CD14-positive monocyte (primary cell): Measurements from ENCODE around the gene CHERP. TPM values are rescaled to one million over a fixed set of nuclear protein-coding genes. Genes with fewer than 3 reads are reported as not detected.

ENCODE experiments used
- DNase-seq, 3 donors: peaks; one replicate each; pipeline ENCODE4 v3.0.0-alpha.2; 2011 to 2022
- H2AFZ ChIP-seq: 2 replicates; pipeline ENCODE4 v1.6.0; 2012; ENCODE audit warnings: mild to moderate bottlenecking, low read depth, low read length, inconsistent platforms; ENCODE audit not compliant: insufficient read depth, poor library complexity, severe bottlenecking
- H3K27ac ChIP-seq, 2 donors: 1 replicate in 1 of 2; 2 replicates in 1 of 2; pipeline ENCODE4 v1.5.1; 2012 to 2013; ENCODE audit warnings: low read length in 2 of 2, control low read depth in 1 of 2, inconsistent platforms in 1 of 2, low read depth in 1 of 2, mild to moderate bottlenecking in 1 of 2
- H3K27me3 ChIP-seq, 2 donors: one replicate each; pipeline versions ENCODE4 v1.6.0 to v1.6.1; 2011 to 2013; ENCODE audit warnings: low read length in 2 of 2; ENCODE audit not compliant: control insufficient read depth in 2 of 2, insufficient read depth in 2 of 2
- H3K36me3 ChIP-seq, 2 donors: replicated peaks in 1 of 2; 1 replicate in 1 of 2; 2 replicates in 1 of 2; pipeline versions ENCODE4 v1.5.1 to v1.6.1; 2012 to 2013; ENCODE audit warnings: low read length in 2 of 2, control low read depth in 1 of 2, inconsistent platforms in 1 of 2, mild to moderate bottlenecking in 1 of 2; ENCODE audit not compliant: insufficient read depth in 2 of 2, control insufficient read depth in 1 of 2
- H3K4me1 ChIP-seq, 2 donors: 1 replicate in 1 of 2; 2 replicates in 1 of 2; pipeline versions ENCODE4 v1.5.1 to v1.6.1; 2012 to 2013; ENCODE audit warnings: low read length in 2 of 2, control low read depth in 1 of 2, inconsistent platforms in 1 of 2, mild to moderate bottlenecking in 1 of 2, moderate library complexity in 1 of 2; ENCODE audit not compliant: insufficient read depth in 2 of 2, control insufficient read depth in 1 of 2
- H3K4me2 ChIP-seq: replicated peaks from 2 replicates; pipeline ENCODE3; 2012; ENCODE audit warnings: low read length, moderate library complexity, mild to moderate bottlenecking; ENCODE audit not compliant: poor library complexity, severe bottlenecking; ENCODE audit errors: extremely low read depth
- H3K4me3 ChIP-seq, 3 experiments: fragments of 200-600 bp in 1 of 3; sonication (generic) in 1 of 3; replicated peaks in 1 of 3; 1 replicate in 2 of 3; 2 replicates in 1 of 3; pipeline ENCODE4 v1.5.1; 2011 to 2013; ENCODE audit warnings: low read length in 3 of 3, mild to moderate bottlenecking in 3 of 3, control low read depth in 2 of 3, low read depth in 2 of 3, inconsistent platforms in 1 of 3, moderate library complexity in 1 of 3
- H3K79me2 ChIP-seq: 2 replicates; pipeline ENCODE4 v1.6.0; 2012; ENCODE audit warnings: mild to moderate bottlenecking, control low read depth, inconsistent platforms, low read length, moderate library complexity; ENCODE audit not compliant: insufficient read depth
- H3K9ac ChIP-seq: 2 replicates; pipeline ENCODE4 v1.6.0; 2017; ENCODE audit warnings: low read length, mild to moderate bottlenecking; ENCODE audit not compliant: insufficient read depth, poor library complexity, severe bottlenecking
- H3K9me3 ChIP-seq, 2 donors: replicated peaks in 1 of 2; 1 replicate in 1 of 2; 2 replicates in 1 of 2; pipeline versions ENCODE4 v1.5.1 to v1.6.1; 2012 to 2013; ENCODE audit warnings: low read length in 2 of 2, control low read depth in 1 of 2; ENCODE audit not compliant: control insufficient read depth in 1 of 2, insufficient read depth in 1 of 2
- H4K20me1 ChIP-seq: 2 replicates; pipeline ENCODE4 v1.6.0; 2012; ENCODE audit warnings: mild to moderate bottlenecking, low read length, control low read depth, moderate library complexity; ENCODE audit not compliant: insufficient read depth
- H3K27ac Mint-ChIP-seq, 7 donors: one replicate each; pipeline ENCODE4 v1.8.0; 2020; ENCODE audit warnings: mild to moderate bottlenecking in 7 of 7, mixed read lengths in 7 of 7, moderate library complexity in 6 of 7, inconsistent platforms in 2 of 7
- H3K27me3 Mint-ChIP-seq, 3 donors: one replicate each; pipeline ENCODE4 v1.8.0; 2021 to 2022; ENCODE audit warnings: low read depth in 3 of 3, mild to moderate bottlenecking in 3 of 3, mixed read lengths in 3 of 3, moderate library complexity in 3 of 3, inconsistent platforms in 1 of 3
- H3K36me3 Mint-ChIP-seq, 2 donors: one replicate each; pipeline ENCODE4 v1.8.0; 2020; ENCODE audit warnings: mixed read lengths in 2 of 2, inconsistent platforms in 1 of 2, mild to moderate bottlenecking in 1 of 2
- H3K4me1 Mint-ChIP-seq: one replicate; pipeline ENCODE4 v1.8.0; 2020; ENCODE audit warnings: mild to moderate bottlenecking, mixed read lengths
- H3K4me3 Mint-ChIP-seq, 2 donors: one replicate each; pipeline ENCODE4 v1.8.0; 2020; ENCODE audit warnings: mild to moderate bottlenecking in 2 of 2, mixed read lengths in 2 of 2, moderate library complexity in 1 of 2
- H3K9me3 Mint-ChIP-seq, 7 donors: one replicate each; pipeline ENCODE4 v1.8.0; 2020 to 2022; ENCODE audit warnings: mixed read lengths in 7 of 7, mild to moderate bottlenecking in 6 of 7, moderate library complexity in 6 of 7, inconsistent platforms in 2 of 7
- CTCF ChIP-seq: fragments of 200-600 bp; IDR thresholded peaks from one replicate; pipeline ENCODE4 v1.8.0; 2022; ENCODE audit warnings: antibody characterized with exemption, mild to moderate bottlenecking
- WGBS: methylation state at CpG from one replicate; pipeline ENCODE4 v1.1.5; 2013; ENCODE audit warnings: missing lambda C conversion rate; ENCODE audit not compliant: insufficient coverage; 5-methylcytosine and 5-hydroxymethylcytosine counted together
- intact Hi-C, 2 donors: fragments of 100-400 bp; cut with micrococcal nuclease; formaldehyde crosslinking; loops; one replicate each; pipeline versions ENCODE4 v1.15.0 to v1.15.1; 2023
- polyA plus RNA-seq, 3 donors: library from polyadenylated mRNA; depleted of rRNA in 1 of 3; unstranded in 2 of 3; stranded (reverse) in 1 of 3; fragments of 300-500 nt in 2 of 3; fragments of >200 nt in 1 of 3; fragmentation: Illumina TruSeq in 2 of 3; gene quantifications; 1 replicate in 2 of 3; 2 replicates in 1 of 3; pipeline ENCODE4 v1.2.3, GENCODE V29; 2012 to 2021

The CHERP gene
- polyA plus RNA-seq, 3 donors: 3.2 to 18.8 (median 5.3) TPM

- H3K27me3 Mint-ChIP-seq: no peaks in the 10 kb centered on the region
- peaks cover 55% of the 10 kb centered on the region for H4K20me1 ChIP-seq
- 96% methylated on average over 44 of the region's 47 CpGs for WGBS
These were observed 9.6 kb downstream of the CHERP start for GRCh38 chr19:16532440-16533234.

GRCh38 chr19:16531380-16531669 lies 10.9 kb downstream of the CHERP start:
- peaks cover 96 to 100% of the 10 kb centered on the region in 2 donors for H3K36me3 ChIP-seq
- H4K20me1 ChIP-seq: peaks cover 42% of the 10 kb centered on the region
- Mint-ChIP-seq H3K4me3 (no peak overlapping the region), H3K36me3 (peaks cover 85 to 100% of the 10 kb centered on the region in 2 donors), H3K27ac (no peak overlapping the region), H3K9me3 (no peaks in the 10 kb centered on the region), H3K27me3 (no peaks in the 10 kb centered on the region), H3K4me1 (no peaks in the 10 kb centered on the region)
- H3K27me3 ChIP-seq: no peaks in the 10 kb centered on the region
- H3K9ac ChIP-seq: no peak overlapping the region
- DNase-seq: no peak
- H3K9me3 ChIP-seq: no peaks in the 10 kb centered on the region
- H3K4me2 ChIP-seq: no peak overlapping the region
- no peak overlapping the region for H3K27ac ChIP-seq
- intact Hi-C loops: no loop called here
- TF ChIP-seq CTCF: no peak
- H3K79me2 ChIP-seq: peaks cover 9% of the 10 kb centered on the region
- 98% methylated on average over 12 of the region's 12 CpGs for WGBS
- H3K4me1 ChIP-seq: no peaks in the 10 kb centered on the region
- no peak overlapping the region for H2AFZ ChIP-seq
- H3K4me3 ChIP-seq: no peak overlapping the region

More at GRCh38 chr19:16532440-16533234, 9.6 kb downstream of the CHERP start:
- no peak for DNase-seq
- H3K4me1 ChIP-seq: no peaks in the 10 kb centered on the region
- Mint-ChIP-seq H3K4me3 (no peak overlapping the region), H3K9me3 (no peaks in the 10 kb centered on the region), H3K27ac (no peak overlapping the region), H3K36me3 (peaks cover 88 to 100% of the 10 kb centered on the region in 2 donors), H3K4me1 (peaks cover 1% of the 10 kb centered on the region)
- H3K4me3 ChIP-seq: no peak overlapping the region
- H3K27ac ChIP-seq: no peak overlapping the region
- H3K9me3 ChIP-seq: no peaks in the 10 kb centered on the region
- no peak overlapping the region for H3K9ac ChIP-seq
- peaks cover 22% of the 10 kb centered on the region for H3K79me2 ChIP-seq
- no peak for TF ChIP-seq CTCF
- no peaks in the 10 kb centered on the region for H3K27me3 ChIP-seq
- no peak overlapping the region for H2AFZ ChIP-seq
- intact Hi-C loops: no loop called here
- no peak overlapping the region for H3K4me2 ChIP-seq
- H3K36me3 ChIP-seq: peaks cover 94 to 100% of the 10 kb centered on the region in 2 donors
